Stimulated activated CD8-positive, alpha-beta memory T cell treated with anti-CD3 and anti-CD28 coated beads, Interleukin-7, amount 100 ng/mL, for 24 hours (primary cell): ENCODE data around the gene GLOD4.
"Not testable (repeated sequence)": the region's sequence is repeated elsewhere in the genome, so short reads cannot be mapped to it uniquely, and the experiment has no call there.

Experiments
- DNase-seq: peaks from one replicate; pipeline ENCODE4 v3.0.0-alpha.2; 2020; ENCODE audit warnings: low read depth

The GLOD4 gene

DNA sequence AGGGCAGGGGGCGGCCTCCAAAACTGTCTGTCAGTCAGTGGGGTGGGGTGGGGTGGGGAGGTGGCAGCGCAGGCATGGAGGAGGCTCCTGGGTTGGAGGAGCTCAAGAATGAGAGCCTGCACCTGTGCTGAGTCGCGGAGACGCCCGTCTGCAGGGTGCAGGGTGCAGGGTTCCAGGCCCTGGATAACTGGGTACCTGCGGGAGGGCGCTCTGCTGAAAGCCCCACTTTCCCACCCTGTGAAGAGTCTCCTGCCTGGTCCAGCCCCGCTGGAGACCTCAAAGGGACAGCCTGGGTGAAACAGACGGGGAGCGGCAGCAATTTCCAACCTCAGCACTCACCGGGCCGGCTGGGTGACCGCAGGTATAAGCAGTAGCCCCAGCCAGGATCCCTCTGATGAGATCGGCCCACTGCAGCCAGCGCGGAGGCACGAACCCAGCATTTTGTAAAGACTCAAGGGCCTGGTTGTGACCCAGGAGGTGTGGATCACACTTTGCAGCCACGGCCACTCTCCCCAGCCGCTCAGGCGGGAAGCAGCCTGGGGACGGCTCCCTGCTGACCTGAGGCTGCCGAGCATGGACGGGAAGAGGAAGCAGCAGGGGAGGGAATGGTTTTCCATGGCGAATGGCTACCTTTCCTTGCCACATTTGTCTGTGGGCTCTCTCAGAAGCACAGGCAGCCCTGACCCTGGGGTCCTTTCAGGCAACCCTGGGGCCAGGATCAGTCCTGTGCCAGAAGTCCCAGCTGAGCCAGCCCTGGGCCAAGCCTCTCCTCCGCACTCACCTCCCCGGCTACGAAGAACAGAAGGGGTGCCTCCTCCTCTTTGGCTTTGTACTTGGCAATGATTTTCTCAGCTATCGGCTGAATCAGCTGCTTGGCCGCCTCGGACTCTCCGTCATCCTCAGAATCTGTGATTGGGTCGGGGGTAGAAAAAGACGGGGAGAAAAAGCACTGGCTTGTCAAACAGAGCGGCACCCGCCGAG lies 21.1 kb upstream of the GLOD4 start:
- no peak for DNase-seq

- DNase-seq = no peak
These were observed 20.4 kb upstream of the GLOD4 start for GRCh38 chr17:802481-802880.

DNA sequence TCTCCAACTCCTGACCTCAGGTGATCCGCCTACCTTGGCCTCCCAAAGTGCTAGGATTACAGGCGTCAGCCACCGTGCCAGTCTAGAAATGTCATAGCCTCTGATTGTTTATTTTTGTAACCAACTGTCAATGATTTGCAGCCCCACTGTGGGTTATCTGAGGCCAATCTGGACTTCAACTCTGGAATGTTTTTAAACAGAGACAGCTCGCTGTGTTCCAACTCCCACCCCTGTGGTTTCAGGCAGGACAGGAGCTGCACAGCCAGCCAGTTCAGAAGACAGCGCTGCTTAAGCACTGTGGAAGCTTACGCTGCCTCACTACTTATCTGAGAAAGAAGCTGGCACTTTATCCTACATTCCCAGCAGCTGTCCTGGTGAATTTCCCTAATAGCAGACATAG lies 19.6 kb upstream of the GLOD4 start:
- no peak for DNase-seq

GRCh38 chr17:800446-801242 lies 18.6 kb upstream of the GLOD4 start:
- DNase-seq = no peak

DNA sequence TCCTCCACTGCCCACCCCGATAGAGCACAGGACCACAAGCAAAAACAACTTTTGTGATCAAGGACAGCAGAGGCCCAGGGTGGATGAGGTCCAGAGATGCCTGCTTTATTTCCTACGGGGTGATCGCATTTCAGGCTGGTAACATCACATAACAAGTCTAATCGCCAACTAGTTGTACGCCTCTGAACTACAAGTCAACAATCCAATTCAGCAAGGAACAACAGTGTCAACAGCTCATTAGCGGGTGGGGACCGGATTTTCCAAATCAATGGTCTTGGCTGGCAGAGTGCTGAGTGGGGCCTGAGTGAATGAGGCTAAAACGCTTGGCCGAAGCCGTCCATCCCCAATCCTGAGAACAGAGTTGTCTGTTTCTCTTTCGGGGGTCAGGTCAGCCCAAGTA lies 17.2 kb upstream of the GLOD4 start:
- DNase-seq = no peak

- no peak for DNase-seq
These were observed 16.2 kb upstream of the GLOD4 start for GRCh38 chr17:798246-798645.

- DNase-seq = no peak
These were observed 15.3 kb upstream of the GLOD4 start for GRCh38 chr17:797236-797840.

- no peak for DNase-seq
These were observed 14.5 kb upstream of the GLOD4 start for GRCh38 chr17:796609-797008.

DNA sequence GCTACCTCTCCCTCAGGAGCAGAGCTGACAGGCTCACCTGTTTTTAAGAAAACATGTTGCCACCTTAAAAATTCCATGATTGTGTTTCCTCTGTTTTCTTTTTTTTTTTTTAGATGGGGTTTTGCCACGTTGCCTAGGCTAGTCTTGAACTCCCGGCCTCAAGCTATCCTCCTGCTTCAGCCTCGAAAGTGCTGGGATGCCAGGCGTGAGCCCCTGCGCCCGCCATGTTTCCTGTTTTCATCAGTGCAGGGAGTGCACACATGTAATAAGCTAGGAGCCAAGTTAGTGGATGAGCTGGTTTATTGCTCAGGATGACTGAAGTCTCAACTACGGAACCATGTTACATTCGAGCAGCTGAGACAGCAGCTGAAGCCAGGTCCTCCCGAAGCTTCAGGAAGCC lies 13.6 kb upstream of the GLOD4 start:
- DNase-seq = no peak

DNA sequence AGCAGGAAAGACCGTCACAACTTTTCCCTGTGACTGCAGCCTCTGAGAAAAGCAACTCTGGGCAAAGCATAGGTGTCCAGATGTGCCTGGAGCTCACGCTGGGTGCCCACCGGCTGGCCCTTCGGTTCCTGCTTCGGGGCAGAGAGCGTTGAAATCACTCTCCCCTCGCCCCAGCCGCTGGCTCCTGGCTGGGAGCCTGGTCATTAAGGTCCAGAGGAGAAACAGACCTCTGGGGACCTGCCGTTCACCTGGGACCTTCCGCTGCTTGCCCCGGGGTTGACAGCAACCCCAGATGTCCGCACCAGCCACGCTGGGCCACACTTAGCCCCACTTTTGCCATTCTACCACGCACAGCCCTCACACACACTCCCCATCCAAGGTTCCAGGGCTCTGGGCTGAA lies 13.2 kb upstream of the GLOD4 start:
- DNase-seq = no peak

- DNase-seq = no peak
These were observed 12.8 kb upstream of the GLOD4 start for GRCh38 chr17:794876-795275.

DNA sequence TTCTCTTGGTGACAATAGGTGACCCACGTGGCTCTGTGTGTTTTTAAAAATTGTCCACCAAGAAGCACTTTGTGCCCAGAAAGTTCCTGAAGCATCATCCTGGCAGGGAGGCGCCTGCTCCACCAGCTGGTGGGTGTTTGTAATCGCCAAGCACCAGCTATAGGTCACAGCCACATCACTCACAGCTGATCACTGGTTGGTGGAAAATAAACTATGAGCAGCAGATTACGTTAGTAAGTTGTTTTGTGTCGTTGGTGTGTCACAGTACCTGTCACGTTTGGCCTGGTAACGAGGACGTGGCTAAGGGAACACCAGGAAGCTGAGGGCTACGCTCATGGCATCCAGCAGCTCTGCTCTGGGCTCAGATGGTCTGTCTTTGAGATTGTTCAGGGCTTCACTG lies 10.2 kb upstream of the GLOD4 start:
- no peak for DNase-seq

- no peak for DNase-seq
These were observed 9.7 kb upstream of the GLOD4 start for GRCh38 chr17:791829-792228.

GRCh38 chr17:790874-791247 lies 8.8 kb upstream of the GLOD4 start:
- not testable (repeated sequence) for DNase-seq

- not testable (repeated sequence) for DNase-seq
These were observed 8.1 kb upstream of the GLOD4 start for GRCh38 chr17:789931-790873.

- no peak for DNase-seq
These were observed 7.2 kb upstream of the GLOD4 start for GRCh38 chr17:789160-789840.

- no peak for DNase-seq
These were observed 6.5 kb upstream of the GLOD4 start for GRCh38 chr17:788551-788950.

GRCh38 chr17:787641-788221 lies 5.7 kb upstream of the GLOD4 start:
- no peak for DNase-seq

- DNase-seq = not testable (repeated sequence)
These were observed 3.8 kb upstream of the GLOD4 start for GRCh38 chr17:785901-786300.

GRCh38 chr17:784143-784542 lies 2.1 kb upstream of the GLOD4 start:
- no peak for DNase-seq

DNA sequence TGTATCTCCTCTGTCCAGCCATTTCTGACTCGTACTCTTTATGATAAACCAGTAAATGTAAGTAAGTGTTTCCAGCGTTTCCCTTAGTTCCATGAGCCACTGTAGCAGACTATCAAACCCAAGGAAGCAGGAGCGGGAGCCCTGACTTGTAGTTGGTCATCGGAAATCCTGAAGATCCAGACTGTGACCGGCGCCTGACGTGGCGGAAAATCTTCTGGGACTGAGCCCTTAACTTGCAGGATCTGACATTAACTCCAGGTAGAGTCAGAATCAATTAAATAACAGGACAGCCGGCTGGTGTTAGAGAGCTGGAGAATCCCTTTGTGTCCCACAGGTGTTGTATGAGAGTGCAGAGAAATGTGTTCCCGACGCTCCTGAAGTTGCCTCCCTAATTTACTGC lies 4.0 kb downstream of the GLOD4 start:
- DNase-seq = no peak
